ENCODE data around the gene TCOF1.
"Not testable (repeated sequence)": the region's sequence is repeated elsewhere in the genome, so short reads cannot be mapped to it uniquely, and the experiment has no call there.

The TCOF1 gene

GRCh38 chr5:150410524-150411244 lies 53.2 kb downstream of the TCOF1 start:
- H3K9ac ChIP-seq = peak overlapping the region; percentile 85 to 97 (median 94)
- peak overlapping the region; percentile 65 to 90 (median 86) for H3K4me3 ChIP-seq
- peaks cover 32 to 43% (median 39%) of the 10 kb centered on the region in 11 experiments for H3K36me3 ChIP-seq
- peak overlapping the region; percentile 83 to 99 (median 96) for H3K4me2 ChIP-seq
- peak in 9 of 11 experiments; percentile 33 to 69 (median 51); a peak in 8 of 22 replicates for TF ChIP-seq Cebpa-rat (IDR thresholded peaks at IDR 0.05)
- H3K27ac ChIP-seq = peak overlapping the region; percentile 90 to 98 (median 94)
- H3K27me3 ChIP-seq = no peaks in the 10 kb centered on the region
- H3K9me3 ChIP-seq (replicated peaks in 1 of 11) = no peaks in the 10 kb centered on the region
- peaks cover 28 to 65% (median 52%) of the 10 kb centered on the region in 11 experiments; a peak in 20 of 22 replicates for H4K20me1 ChIP-seq
- peaks cover 57 to 83% (median 65%) of the 10 kb centered on the region in 10 experiments for H3K4me1 ChIP-seq

- peaks cover 25 to 36% (median 32%) of the 10 kb centered on the region in 11 experiments for H3K36me3 ChIP-seq
- H3K9ac ChIP-seq = peak overlapping the region; percentile 85 to 97 (median 94)
- TF ChIP-seq Cebpa-rat (IDR thresholded peaks at IDR 0.05) = no peak
- peak overlapping the region; percentile 65 to 90 (median 86) for H3K4me3 ChIP-seq
- H4K20me1 ChIP-seq = peaks cover 21 to 58% (median 44%) of the 10 kb centered on the region in 11 experiments; a peak in 20 of 22 replicates
- peak overlapping the region; percentile 90 to 98 (median 94) for H3K27ac ChIP-seq
- no peaks in the 10 kb centered on the region for H3K9me3 ChIP-seq (replicated peaks in 1 of 11)
- peak overlapping the region; percentile 83 to 99 (median 96) for H3K4me2 ChIP-seq
- no peaks in the 10 kb centered on the region for H3K27me3 ChIP-seq
- H3K4me1 ChIP-seq = peaks cover 56 to 81% (median 62%) of the 10 kb centered on the region in 10 experiments
Measured at GRCh38 chr5:150411245-150411979, 53.9 kb downstream of the TCOF1 start.

GRCh38 chr5:150412319-150413175 lies 55.0 kb downstream of the TCOF1 start, which contains the start of gene CD74:
Gene CD74 (minus strand): TSS chr5:150412910. CDS start chr5:150412749, 161 bp downstream.
- Histone ChIP-seq H3K4me1 (peaks cover 45 to 69% (median 54%) of the 10 kb centered on the region in 10 experiments), H3K9me3 (replicated peaks in 1 of 11) (no peaks in the 10 kb centered on the region), H3K9ac (peak within 1 kb of the TSS; percentile 85 to 97 (median 94)), H4K20me1 (peaks cover 10 to 46% (median 33%) of the 10 kb centered on the region in 11 experiments; a peak in 20 of 22 replicates), H3K27ac (peak within 1 kb of the TSS; percentile 90 to 98 (median 94)), H3K27me3 (no peaks in the 10 kb centered on the region), H3K36me3 (peaks cover 14 to 24% (median 21%) of the 10 kb centered on the region in 11 experiments; a peak in 21 of 22 replicates), H3K4me3 (peak within 1 kb of the TSS; percentile 65 to 90 (median 86)), H3K4me2 (peak within 1 kb of the TSS; percentile 83 to 99 (median 96))
- TF ChIP-seq Cebpa-rat (IDR thresholded peaks at IDR 0.05) = no peak

DNA sequence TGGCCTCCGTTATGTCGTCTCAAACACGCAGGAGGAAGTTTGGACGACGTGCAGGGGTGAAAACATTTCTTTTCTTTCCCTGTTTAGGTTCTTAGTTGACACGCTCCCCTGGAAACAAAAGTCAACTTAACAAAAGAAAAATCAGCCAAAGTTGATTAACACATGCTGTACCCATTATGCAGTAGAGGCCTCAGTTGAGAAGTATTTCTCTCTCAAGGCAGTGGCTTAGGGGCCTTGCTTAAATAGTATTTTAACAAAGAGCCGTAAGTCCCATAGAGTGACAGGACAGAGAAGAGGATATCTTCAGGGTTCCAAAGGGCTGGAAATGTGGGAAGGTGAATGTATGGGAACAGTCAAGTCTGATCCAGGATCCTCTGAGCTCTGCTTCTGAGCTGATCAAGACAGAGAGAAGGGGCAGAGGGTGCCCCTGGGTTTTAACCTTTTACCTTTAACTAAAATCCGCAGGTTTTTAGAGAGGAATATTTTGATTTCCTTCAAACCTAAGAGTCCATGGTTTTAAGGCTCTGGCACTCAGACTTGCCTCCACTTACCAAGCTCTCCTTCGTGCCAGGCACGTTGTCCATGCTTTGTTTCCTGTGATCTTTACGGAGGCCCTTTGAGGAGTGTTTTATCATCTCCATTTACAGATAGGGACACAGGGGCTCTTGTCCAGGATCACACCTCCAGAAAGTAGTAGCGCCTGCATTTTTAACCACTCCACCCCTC lies 55.8 kb downstream of the TCOF1 start:
- H3K9ac ChIP-seq = peak overlapping the region; percentile 85 to 97 (median 94)
- H3K36me3 ChIP-seq = peaks cover 6 to 16% (median 13%) of the 10 kb centered on the region in 11 experiments; a peak in 21 of 22 replicates
- peak overlapping the region; percentile 83 to 99 (median 96) for H3K4me2 ChIP-seq
- peak overlapping the region; percentile 65 to 90 (median 86) for H3K4me3 ChIP-seq
- H4K20me1 ChIP-seq = peaks cover 2 to 38% (median 25%) of the 10 kb centered on the region in 11 experiments; a peak in 20 of 22 replicates
- H3K4me1 ChIP-seq = peaks cover 37 to 61% (median 48%) of the 10 kb centered on the region in 10 experiments
- H3K27ac ChIP-seq = peak overlapping the region; percentile 90 to 98 (median 94)
- no peaks in the 10 kb centered on the region for H3K9me3 ChIP-seq (replicated peaks in 1 of 11)
- no peak for TF ChIP-seq Cebpa-rat (IDR thresholded peaks at IDR 0.05)
- H3K27me3 ChIP-seq = no peaks in the 10 kb centered on the region

DNA sequence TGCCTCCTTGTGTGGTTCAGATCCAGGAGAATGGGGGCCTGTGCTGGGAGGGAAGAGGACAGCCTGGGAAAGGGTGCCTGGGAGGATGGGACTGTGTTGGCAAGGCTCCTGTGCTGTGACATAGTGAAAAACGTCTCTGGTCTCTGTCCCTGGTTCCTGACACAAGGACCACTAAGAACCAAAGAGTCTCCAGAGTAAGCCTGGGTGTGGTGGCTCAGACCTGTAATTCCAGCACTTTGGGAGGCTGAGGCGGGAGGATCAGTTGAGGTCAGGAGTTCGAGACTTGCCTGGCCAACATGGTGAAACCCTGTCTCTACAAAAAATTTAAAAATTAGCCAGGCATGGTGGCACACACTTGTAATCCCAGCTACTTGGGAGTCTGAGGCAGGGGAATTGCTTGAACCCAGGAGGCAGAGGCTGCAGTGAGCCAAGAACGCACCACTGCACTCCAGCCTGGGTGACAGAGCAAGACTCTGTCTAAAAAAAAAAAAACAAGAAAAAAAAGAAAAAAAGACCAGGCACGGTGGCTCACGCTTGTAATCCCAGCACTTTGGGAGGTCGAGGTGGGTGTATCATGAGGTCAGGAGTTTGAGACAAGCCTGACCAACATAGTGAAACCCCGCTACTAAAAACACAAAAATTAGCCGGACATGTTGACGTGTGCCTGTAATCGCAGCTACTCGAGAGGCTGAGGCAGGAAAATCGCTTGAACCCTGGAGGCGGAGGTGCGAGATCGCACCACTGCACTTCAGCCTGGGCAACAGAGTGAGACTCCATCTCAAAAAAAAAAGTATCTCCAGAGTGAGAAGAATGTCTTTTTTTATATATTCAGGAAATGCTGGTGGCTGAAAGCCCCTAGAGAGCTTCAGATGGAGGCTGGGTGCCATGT lies 56.6 kb downstream of the TCOF1 start:
- not testable (repeated sequence) for H3K27me3 ChIP-seq; H3K9me3 ChIP-seq (replicated peaks in 1 of 11); H3K36me3 ChIP-seq
- Histone ChIP-seq H4K20me1 (peaks cover 0 to 30% (median 17%) of the 10 kb centered on the region in 11 experiments; a peak in 17 of 22 replicates), H3K9ac (peak overlapping the region; percentile 85 to 97 (median 94); a peak in 21 of 22 replicates), H3K4me1 (peaks cover 29 to 53% (median 40%) of the 10 kb centered on the region in 10 experiments), H3K4me2 (peak overlapping the region; percentile 83 to 99 (median 96)), H3K27ac (peak overlapping the region; percentile 90 to 98 (median 94)), H3K4me3 (peak overlapping the region in 1 of 10 experiments; percentile 11; a peak in 1 of 20 replicates)

GRCh38 chr5:150419630-150420270 lies 62.3 kb downstream of the TCOF1 start:
- Histone ChIP-seq H3K4me3 (no peak overlapping the region), H3K4me2 (peak overlapping the region; percentile 6 to 69 (median 52); a peak in 20 of 22 replicates), H3K4me1 (peaks cover 7 to 33% (median 24%) of the 10 kb centered on the region in 10 experiments), H4K20me1 (no peaks in the 10 kb centered on the region), H3K27ac (no peak overlapping the region), H3K36me3 (no peaks in the 10 kb centered on the region), H3K9ac (peak overlapping the region in 1 of 11 experiments; percentile 19; a peak in 1 of 22 replicates), H3K9me3 (replicated peaks in 1 of 11) (no peaks in the 10 kb centered on the region), H3K27me3 (no peaks in the 10 kb centered on the region)
- no peak for TF ChIP-seq Cebpa-rat (IDR thresholded peaks at IDR 0.05)

DNA sequence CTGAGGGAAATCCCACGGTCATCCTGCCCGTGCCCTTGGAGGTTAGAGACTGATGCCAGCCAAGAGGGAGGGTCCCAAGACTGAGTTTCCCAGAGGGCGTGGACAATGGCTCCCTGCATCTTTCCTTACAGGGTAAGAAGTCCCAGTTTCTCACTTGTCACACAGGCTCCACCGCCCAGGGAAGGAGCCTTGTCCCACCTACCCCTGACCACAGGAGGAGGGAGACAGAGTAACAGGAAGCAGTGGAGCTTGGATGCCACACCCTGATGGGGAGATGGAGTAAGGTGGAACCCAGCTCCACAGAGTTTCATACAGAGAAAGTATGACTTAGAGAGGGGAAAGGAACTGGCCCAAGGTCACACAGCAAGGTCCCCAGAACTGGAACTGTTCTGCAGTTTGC lies 64.6 kb downstream of the TCOF1 start:
- no peak overlapping the region for H3K4me3 ChIP-seq
- no peak for TF ChIP-seq Cebpa-rat (IDR thresholded peaks at IDR 0.05)
- H3K4me1 ChIP-seq = peaks cover 7 to 24% (median 18%) of the 10 kb centered on the region in 10 experiments

More for the DNA sequence above, 64.6 kb downstream of the TCOF1 start:
- no peak overlapping the region for H3K27ac ChIP-seq
- no peak overlapping the region for H3K9ac ChIP-seq
- H3K27me3 ChIP-seq = no peaks in the 10 kb centered on the region
- H4K20me1 ChIP-seq = no peaks in the 10 kb centered on the region
- no peaks in the 10 kb centered on the region for H3K9me3 ChIP-seq (replicated peaks in 1 of 11)
- H3K4me2 ChIP-seq = peak overlapping the region in 4 of 11 experiments; percentile 17 to 52 (median 20); a peak in 7 of 22 replicates
- H3K36me3 ChIP-seq = no peaks in the 10 kb centered on the region
